DND-41 (cell line): ENCODE data around the gene ZNF688.

Source experiments
- EZH2 ChIP-seq: IDR thresholded peaks from 3 replicates; pipeline ENCODE4 v1.6.1; 2012; ENCODE audit warnings: borderline replicate concordance, low read depth, mild to moderate bottlenecking, moderate library complexity, low read length, inconsistent platforms; ENCODE audit not compliant: severe bottlenecking
- TF ChIP-seq, protein P1 (sequence below): IDR thresholded peaks from 2 replicates; pipeline ENCODE4 v1.5.1; 2012; ENCODE audit warnings: borderline replicate concordance, low read length, moderate library complexity, mild to moderate bottlenecking; ENCODE audit not compliant: poor library complexity, severe bottlenecking; ENCODE audit errors: extremely low read depth

DNA sequence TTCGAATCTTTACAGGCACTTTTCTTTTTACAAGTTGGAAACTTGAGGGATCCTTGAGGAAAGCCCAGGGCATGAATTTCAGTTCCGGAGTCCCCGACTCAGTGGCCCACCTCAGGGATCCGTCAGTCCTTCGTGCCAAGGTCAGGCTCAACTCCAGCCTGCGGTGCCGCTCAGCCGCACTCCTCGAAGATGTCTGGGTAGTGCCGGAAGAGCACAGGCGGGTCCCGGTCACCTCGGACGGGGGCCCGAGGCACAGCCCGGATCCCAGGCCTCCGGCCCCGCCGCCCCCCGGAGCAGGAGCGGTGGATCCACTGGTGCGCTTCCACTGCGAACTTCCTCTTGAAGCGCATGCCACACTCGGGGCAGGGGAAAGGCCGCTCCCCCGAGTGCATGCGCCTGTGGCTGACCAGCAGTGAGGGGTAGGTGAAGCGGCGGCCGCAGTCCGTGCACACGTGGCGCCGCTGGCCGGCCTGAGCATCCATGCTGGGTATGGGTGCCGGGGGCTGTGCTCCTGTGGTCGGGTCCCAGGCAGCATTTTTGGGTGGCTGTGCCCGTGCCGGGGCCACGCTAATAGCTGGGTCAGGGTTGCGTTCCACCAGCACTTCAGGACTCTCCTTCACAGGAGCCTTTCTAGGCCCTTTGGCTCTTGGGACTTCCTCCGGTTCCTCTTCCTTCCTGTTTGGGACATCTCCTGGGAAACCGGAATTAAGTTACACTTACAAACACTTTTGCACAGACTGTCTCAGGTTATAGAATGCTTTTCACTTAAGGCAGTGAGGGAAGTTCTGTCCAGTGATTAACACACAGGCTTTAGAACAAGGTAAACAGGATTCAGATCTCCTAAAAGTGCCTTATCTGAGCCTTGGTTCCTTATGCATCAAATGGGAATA lies 1.5 kb downstream of the ZNF688 start:
- TF ChIP-seq EZH2: no peak
- TF ChIP-seq, protein P1, sequence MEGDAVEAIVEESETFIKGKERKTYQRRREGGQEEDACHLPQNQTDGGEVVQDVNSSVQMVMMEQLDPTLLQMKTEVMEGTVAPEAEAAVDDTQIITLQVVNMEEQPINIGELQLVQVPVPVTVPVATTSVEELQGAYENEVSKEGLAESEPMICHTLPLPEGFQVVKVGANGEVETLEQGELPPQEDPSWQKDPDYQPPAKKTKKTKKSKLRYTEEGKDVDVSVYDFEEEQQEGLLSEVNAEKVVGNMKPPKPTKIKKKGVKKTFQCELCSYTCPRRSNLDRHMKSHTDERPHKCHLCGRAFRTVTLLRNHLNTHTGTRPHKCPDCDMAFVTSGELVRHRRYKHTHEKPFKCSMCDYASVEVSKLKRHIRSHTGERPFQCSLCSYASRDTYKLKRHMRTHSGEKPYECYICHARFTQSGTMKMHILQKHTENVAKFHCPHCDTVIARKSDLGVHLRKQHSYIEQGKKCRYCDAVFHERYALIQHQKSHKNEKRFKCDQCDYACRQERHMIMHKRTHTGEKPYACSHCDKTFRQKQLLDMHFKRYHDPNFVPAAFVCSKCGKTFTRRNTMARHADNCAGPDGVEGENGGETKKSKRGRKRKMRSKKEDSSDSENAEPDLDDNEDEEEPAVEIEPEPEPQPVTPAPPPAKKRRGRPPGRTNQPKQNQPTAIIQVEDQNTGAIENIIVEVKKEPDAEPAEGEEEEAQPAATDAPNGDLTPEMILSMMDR: no peak
